ENCODE data around the gene PEMT.

Gene PEMT

DNA sequence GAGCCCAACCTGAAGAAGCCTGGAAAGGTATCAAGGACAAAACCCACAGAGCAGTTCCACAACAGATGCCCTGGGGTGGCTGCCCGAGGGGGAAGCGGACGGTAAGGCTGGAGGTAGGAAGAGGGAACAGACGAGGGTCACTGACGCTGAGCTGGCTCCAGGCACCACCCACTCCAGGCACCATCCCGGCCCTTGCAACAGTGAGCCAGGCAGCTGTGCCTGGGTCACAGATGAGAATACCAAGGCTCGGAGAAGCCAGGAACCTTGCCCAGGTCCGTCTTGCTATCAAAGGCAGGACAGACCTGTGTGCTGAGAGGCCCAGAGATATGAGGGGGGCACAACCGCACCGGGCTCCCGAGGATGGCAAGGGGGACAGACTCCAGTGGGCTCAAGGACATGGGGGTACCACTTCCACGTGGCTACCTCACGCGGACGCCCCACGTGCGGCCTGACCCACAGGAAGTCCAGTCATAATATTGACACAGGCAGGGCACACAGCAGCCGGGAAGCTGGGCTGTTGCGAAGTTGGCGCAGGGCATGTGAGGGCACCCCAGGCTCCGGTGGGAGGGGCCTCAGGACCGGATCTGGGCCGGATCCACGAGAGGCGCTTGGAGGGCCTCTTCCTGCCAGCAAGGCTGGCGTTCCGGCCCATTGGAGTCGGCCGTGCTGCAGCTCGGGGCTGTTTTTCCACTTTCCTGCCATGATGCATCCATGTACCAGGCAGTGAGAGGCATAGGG, 29.9 kb downstream of the PEMT start:
- ATAC-seq (replicated peaks) (no peak), DNase-seq (no peak)
- H3K9me3 Mint-ChIP-seq: no peaks in the 10 kb centered on the region
- no peaks in the 10 kb centered on the region for H3K36me3 Mint-ChIP-seq (ENCODE audit: insufficient read depth)
- H3K4me3 Mint-ChIP-seq: no peak overlapping the region
- H3K27me3 Mint-ChIP-seq: no peaks in the 10 kb centered on the region
- no peak overlapping the region for H3K27ac Mint-ChIP-seq
- peaks cover 0 to 9% of the 10 kb centered on the region in 2 donors for H3K4me1 Mint-ChIP-seq (ENCODE audit: low read depth in 2 of 2)

DNA sequence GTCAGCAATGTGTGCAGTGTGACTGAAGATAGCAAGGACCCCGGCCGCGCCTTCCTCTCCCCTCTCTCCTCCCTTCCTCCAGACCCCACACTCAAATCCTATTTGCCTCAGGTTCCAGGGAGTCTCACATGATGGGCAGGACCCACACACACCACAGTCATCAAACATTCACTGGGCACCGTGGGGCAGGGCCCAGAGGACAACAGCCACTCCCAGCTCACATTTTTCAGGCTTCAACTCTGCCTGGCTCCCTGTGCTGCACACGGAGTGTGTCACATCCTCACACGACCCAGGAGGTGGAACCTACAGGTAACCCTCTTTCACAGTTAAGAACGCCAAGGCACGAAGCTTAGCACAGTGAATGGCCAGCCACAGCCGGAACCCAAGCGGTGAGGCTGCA, 30.5 kb downstream of the PEMT start:
- Mint-ChIP-seq H3K4me3 (no peak overlapping the region), H3K36me3 (ENCODE audit: insufficient read depth) (no peaks in the 10 kb centered on the region), H3K27me3 (no peaks in the 10 kb centered on the region), H3K9me3 (no peaks in the 10 kb centered on the region), H3K27ac (peak overlapping the region in 1 of 2 donors; percentile 44), H3K4me1 (ENCODE audit: low read depth in 2 of 2) (peaks cover 0 to 4% of the 10 kb centered on the region in 2 donors)
- DNase-seq: no peak
- no peak for ATAC-seq (replicated peaks)

DNA sequence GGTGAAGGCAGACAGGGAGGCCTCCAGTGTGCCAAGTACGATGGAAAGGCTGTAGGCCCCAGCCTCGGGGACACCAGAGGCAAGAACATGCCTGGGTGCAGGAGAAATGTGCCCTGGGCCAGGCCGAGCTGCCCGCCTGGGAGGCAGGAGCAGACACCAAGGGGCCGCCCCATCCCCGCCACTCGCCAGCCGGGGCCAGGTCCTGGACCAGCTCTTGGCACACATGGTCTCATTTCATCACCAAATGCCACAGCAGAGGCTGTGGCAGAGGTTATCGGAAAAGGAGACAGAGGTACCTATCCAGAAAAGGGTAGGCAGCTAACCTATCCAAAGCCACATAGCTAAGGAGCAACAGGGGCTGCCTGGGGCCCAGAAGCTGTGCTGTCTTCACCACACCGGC, 31.3 kb downstream of the PEMT start:
- H3K9me3 Mint-ChIP-seq: no peaks in the 10 kb centered on the region
- ATAC-seq (replicated peaks): no peak

DNA sequence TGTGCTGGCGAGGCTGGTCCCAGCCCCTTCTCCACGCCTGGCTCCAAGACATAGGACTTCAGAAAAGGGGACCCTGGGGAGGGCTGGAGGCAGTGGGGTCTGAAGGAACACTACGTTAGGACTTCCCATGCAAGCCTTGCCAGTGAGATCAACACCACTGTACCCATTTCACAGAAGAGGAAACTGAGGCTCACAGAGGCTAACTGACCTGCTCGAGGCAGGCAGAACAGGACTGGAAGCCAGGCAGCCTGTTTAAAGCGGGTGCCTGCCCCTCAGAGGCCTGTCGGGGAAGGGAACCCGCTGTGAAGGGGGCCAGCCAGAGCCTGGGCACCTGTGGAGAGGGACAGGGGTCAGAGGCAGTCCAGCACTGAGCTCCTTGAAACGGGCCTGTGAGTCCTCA, 32.3 kb downstream of the PEMT start:
- Mint-ChIP-seq H3K27ac (no peak overlapping the region), H3K36me3 (ENCODE audit: insufficient read depth) (no peaks in the 10 kb centered on the region), H3K9me3 (no peaks in the 10 kb centered on the region), H3K4me3 (no peak overlapping the region), H3K27me3 (no peaks in the 10 kb centered on the region), H3K4me1 (ENCODE audit: low read depth in 2 of 2) (peaks cover 0 to 6% of the 10 kb centered on the region in 2 donors)
- DNase-seq (no peak), ATAC-seq (replicated peaks) (no peak)

More for the DNA sequence above, 31.3 kb downstream of the PEMT start:
- no peak overlapping the region for H3K27ac Mint-ChIP-seq
- H3K27me3 Mint-ChIP-seq: no peaks in the 10 kb centered on the region
- H3K36me3 Mint-ChIP-seq (ENCODE audit: insufficient read depth): no peaks in the 10 kb centered on the region
- H3K4me3 Mint-ChIP-seq: no peak overlapping the region
- no peak for DNase-seq
- H3K4me1 Mint-ChIP-seq (ENCODE audit: low read depth in 2 of 2): peaks cover 0 to 4% of the 10 kb centered on the region in 2 donors

DNA sequence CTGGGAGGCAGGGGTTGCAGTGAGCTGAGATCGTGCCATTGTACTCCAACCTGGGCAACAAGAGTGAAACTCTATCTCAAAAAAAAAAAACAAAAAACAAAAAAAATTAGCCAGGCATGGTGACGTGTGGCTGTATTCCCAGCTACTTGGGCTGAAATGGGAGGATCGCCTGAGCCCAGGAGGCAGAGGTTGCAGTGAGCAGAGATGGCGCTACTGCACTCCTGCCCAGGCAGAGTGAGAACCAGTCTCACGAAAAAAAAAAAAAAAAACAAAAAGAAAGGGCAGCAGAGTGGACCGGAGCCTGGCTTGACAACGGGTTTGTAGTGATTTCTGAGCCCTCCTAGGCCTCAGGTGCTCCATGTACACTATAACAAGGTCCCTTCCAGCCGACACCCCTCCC, 33.1 kb downstream of the PEMT start:
- Mint-ChIP-seq H3K4me3 (no peak overlapping the region), H3K27ac (no peak overlapping the region), H3K4me1 (ENCODE audit: low read depth in 2 of 2) (peaks cover 0 to 6% of the 10 kb centered on the region in 2 donors), H3K36me3 (ENCODE audit: insufficient read depth) (no peaks in the 10 kb centered on the region), H3K27me3 (no peaks in the 10 kb centered on the region), H3K9me3 (no peaks in the 10 kb centered on the region)
- ATAC-seq (replicated peaks) (no peak), DNase-seq (no peak)

DNA sequence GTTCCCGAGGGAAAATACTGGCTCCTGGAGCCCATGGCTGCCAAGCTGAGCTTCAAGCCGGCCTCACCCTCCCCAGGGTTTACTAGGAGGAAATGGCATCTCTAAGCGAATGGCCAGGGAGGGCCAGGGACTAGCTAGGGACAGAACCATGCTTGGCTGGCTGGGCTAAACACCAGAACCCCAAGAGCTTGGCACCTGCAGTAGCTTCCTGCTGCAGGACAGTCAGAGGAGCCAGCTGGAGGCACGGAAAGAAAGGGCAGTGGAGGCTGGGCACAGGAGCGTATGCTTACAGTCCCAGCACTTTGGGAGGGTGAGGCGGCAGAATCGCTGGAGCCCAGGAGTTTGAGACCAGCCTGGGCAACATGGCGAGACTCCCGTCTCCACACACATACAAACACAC, 33.7 kb downstream of the PEMT start:
- H3K27me3 Mint-ChIP-seq: no peaks in the 10 kb centered on the region
- H3K4me3 Mint-ChIP-seq: no peak overlapping the region
- no peak for ATAC-seq (replicated peaks)

DNA sequence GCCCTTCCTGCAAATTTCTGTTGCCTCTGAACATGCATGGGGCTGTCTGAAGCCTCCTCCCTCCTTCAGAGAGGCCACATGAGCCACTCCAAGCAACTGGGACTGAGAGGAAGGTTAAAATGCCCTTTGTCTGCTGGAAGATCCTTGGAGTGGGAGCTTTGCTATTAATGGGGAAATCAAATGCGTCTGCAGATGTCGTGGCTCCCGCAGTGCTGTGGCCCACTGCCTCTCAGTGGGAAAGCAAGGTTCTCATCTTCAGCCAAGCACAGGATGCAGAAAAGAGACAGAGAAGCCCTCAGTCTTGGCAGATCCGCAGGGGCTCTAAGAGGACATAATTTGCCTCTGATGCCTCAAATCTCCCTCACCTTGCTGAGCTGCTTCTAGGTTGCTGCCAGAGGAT, 34.8 kb downstream of the PEMT start:
- Mint-ChIP-seq H3K4me1 (ENCODE audit: low read depth in 2 of 2) (peaks cover 0 to 6% of the 10 kb centered on the region in 2 donors), H3K36me3 (ENCODE audit: insufficient read depth) (no peaks in the 10 kb centered on the region), H3K4me3 (no peak overlapping the region), H3K27ac (peak overlapping the region in 1 of 2 donors; percentile 39), H3K9me3 (no peaks in the 10 kb centered on the region), H3K27me3 (no peaks in the 10 kb centered on the region)
- DNase-seq (no peak), ATAC-seq (replicated peaks) (no peak)

More for the DNA sequence above, 33.7 kb downstream of the PEMT start:
- Mint-ChIP-seq H3K27ac (peak overlapping the region in 1 of 2 donors; percentile 39), H3K4me1 (ENCODE audit: low read depth in 2 of 2) (peaks cover 0 to 6% of the 10 kb centered on the region in 2 donors), H3K9me3 (no peaks in the 10 kb centered on the region), H3K36me3 (ENCODE audit: insufficient read depth) (no peaks in the 10 kb centered on the region)
- DNase-seq: no peak

DNA sequence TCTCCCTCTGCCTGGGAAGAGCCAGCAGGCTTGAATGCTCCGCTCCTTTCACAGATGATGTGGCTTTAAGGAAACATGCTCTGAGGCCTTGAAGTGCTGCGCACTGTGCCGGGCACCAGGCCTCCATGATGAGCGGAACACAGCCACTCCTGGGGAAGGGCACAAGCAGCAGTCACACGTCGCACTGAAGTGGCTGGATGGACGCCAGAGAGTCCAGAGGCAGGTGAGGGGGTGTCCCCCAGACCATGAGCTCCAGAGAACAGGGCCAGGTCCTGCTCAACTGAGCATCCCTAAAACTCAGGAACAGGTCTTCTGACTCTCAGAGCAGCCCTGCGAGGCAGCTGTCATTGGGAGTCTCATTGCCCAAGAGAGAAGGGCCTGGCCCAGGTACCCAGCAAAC, 35.6 kb downstream of the PEMT start:
- no peak for ATAC-seq (replicated peaks)
- H3K4me3 Mint-ChIP-seq: no peak overlapping the region
- H3K9me3 Mint-ChIP-seq: no peaks in the 10 kb centered on the region
- H3K27ac Mint-ChIP-seq: no peak overlapping the region
- no peaks in the 10 kb centered on the region for H3K27me3 Mint-ChIP-seq
- H3K36me3 Mint-ChIP-seq (ENCODE audit: insufficient read depth): no peaks in the 10 kb centered on the region
- peaks cover 0 to 6% of the 10 kb centered on the region in 2 donors for H3K4me1 Mint-ChIP-seq (ENCODE audit: low read depth in 2 of 2)
- DNase-seq: no peak

DNA sequence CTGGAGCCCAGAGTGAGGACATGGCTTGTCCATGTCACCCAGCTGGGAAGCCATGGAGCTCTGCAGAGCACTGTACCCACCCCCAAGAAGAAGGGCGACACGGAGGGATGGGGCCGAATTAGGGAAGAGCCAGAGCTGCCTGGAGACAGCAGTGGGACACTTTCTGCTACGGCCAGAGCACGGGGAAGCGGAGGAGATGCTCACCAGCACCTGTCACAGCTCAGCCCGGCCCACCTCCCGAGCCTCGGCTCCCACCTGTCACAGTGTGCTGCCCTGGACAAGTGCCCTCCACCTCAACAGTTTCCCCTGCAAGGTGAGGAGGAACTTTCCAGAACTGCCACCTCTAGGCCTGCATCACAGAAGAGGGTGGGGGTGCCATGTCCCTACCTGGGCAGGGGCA, 36.4 kb downstream of the PEMT start:
- H3K36me3 Mint-ChIP-seq (ENCODE audit: insufficient read depth): no peaks in the 10 kb centered on the region
- ATAC-seq (replicated peaks): no peak

DNA sequence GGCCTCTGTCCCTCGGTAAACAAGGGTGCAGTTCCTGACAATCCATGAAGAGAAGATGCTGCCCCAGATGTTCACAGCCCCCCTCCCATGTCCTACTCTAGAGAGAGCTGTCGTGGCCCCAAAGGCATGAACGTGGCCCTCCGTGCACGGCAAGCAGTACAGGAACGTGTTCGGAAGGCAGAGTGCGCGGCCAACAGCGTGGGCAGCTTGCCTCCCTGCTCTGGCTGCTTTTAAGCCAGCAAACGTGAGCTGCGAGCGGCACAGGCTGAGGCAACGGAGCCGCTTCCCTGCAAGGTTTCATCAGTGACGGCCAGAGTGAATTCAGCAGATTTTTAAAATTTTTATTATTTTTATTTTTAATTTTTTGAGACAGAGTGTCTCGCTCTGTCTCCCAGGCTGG, 37.2 kb downstream of the PEMT start:
- no peaks in the 10 kb centered on the region for H3K27me3 Mint-ChIP-seq
- no peak for DNase-seq

More for the DNA sequence above, 36.4 kb downstream of the PEMT start:
- Mint-ChIP-seq H3K9me3 (no peaks in the 10 kb centered on the region), H3K27ac (no peak overlapping the region), H3K27me3 (no peaks in the 10 kb centered on the region), H3K4me1 (ENCODE audit: low read depth in 2 of 2) (peaks cover 0 to 6% of the 10 kb centered on the region in 2 donors), H3K4me3 (no peak overlapping the region)
- DNase-seq: no peak

DNA sequence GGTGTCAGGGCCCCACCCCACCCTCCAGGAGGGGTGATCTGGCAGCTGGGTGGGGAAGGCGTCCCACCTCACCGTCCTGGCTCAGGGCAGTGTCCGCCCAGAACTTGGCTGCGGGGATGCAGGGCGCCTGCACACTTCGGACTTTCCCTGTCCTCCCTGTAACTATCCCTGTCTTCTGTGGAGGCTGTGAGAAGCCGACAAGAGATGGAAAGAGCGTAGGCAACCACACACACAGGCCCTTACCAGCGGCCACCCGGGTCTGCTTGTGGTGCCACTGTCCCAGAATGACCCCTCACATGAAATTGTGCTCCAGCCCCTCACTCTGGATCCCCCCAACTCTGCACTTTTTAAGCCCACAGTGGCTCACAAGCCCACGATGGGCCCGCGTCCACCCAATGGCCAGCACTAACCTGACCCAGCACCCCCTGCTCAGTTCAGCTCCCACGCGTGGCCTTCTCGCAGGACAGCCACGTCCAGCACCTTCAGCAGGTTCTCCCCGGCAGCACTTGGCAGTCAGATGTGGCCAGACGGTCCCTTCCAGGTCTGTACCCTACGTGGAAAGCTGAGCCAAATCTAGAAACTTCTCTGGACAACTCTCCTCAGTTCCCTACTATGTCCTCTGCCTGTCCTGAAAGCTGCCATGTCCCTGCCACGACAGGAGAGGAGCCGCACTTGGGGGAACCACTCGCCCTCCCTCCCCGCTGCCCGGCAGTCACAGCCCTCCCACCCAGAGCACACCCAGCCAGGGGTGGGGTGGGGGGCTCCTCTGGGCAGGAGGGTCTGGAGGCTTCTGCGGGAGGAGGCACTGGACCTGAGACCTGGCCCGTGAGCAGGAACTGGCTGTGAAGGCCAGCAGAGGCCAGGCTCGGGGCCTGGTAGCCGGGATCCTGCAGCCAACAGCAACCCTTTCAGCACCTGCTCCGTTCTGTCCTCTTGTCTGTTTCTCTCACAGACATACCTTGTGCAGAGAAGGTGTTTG, 38.0 kb downstream of the PEMT start:
- H3K27ac Mint-ChIP-seq: no peak overlapping the region
- peaks cover 0 to 6% of the 10 kb centered on the region in 2 donors for H3K4me1 Mint-ChIP-seq (ENCODE audit: low read depth in 2 of 2)
- no peaks in the 10 kb centered on the region for H3K9me3 Mint-ChIP-seq
- H3K36me3 Mint-ChIP-seq (ENCODE audit: insufficient read depth): no peaks in the 10 kb centered on the region
- DNase-seq (no peak), ATAC-seq (replicated peaks) (no peak)
- H3K27me3 Mint-ChIP-seq: no peaks in the 10 kb centered on the region
- H3K4me3 Mint-ChIP-seq: no peak overlapping the region

More for the DNA sequence above, 37.2 kb downstream of the PEMT start:
- no peak overlapping the region for H3K4me3 Mint-ChIP-seq
- no peaks in the 10 kb centered on the region for H3K9me3 Mint-ChIP-seq
- H3K27ac Mint-ChIP-seq: peak overlapping the region in 1 of 2 donors; percentile 17
- no peak for ATAC-seq (replicated peaks)
- peaks cover 0 to 6% of the 10 kb centered on the region in 2 donors for H3K4me1 Mint-ChIP-seq (ENCODE audit: low read depth in 2 of 2)
- no peaks in the 10 kb centered on the region for H3K36me3 Mint-ChIP-seq (ENCODE audit: insufficient read depth)

DNA sequence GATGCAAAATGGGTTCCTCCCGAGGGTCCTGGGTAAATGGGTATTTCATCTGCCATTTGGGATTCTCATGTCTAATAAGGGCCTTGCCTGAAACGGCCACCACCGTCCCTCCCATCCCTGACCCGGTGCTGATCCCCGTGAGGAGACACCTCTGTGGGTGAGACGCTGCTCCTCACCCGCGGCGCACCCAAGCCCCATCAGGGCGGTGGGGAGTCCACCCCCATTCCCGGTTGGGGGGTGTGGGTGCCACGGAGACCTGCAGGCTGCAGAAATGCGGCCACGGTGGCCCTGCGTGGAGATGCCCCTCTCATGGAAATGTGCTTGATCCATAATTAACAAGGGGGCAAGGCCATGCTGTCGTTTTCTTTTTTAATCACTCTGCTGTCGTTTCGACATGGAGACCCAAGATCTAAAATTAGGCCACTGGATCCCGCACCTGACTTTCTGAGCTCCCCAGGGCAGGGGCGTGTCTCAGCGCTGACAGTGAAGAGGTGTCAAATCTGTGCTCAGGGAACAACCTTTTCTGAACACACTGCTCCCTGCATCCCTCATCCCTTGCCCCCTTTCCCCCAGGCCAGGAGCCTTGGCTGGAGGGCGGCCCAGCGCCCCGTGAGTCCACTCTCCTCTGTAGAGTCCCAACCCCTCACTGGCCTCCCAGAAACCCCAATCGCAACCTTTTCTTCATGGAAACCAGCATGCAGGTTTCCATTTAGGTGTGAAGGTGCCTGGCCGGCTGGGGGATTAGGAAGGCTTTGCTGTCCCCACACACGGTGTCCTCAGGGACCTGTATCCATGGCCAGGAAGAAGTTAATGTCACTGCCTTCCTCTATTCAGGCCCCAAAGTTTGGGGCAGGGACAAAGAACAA, 38.9 kb downstream of the PEMT start:
- no peak overlapping the region for H3K27ac Mint-ChIP-seq
- H3K27me3 Mint-ChIP-seq: no peaks in the 10 kb centered on the region
- H3K4me1 Mint-ChIP-seq (ENCODE audit: low read depth in 2 of 2): peaks cover 0 to 6% of the 10 kb centered on the region in 2 donors
- no peak for ATAC-seq (replicated peaks)
- DNase-seq: no peak
- no peaks in the 10 kb centered on the region for H3K9me3 Mint-ChIP-seq
- H3K4me3 Mint-ChIP-seq: no peak overlapping the region
- no peaks in the 10 kb centered on the region for H3K36me3 Mint-ChIP-seq (ENCODE audit: insufficient read depth)

DNA sequence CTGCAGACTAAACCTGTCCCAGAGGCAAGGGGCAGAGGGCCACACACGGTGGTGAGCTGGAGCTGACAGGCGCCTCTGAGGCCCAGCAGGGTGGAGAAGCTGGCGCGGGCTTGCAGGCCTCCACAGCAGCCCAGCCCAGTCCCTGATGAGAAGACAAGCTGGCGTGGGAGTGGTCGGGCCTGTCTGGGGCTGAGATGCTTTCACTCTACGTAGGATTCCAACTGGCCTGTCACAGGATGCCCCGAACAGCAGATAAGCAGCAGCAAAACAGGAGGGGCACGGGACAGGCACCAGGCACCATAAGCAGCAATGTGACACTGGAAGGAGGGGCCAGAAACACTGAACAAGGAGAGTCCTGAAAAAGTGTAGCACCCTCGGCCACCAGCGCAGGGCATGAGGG, 40.1 kb downstream of the PEMT start:
- DNase-seq (no peak), ATAC-seq (replicated peaks) (no peak)
- Mint-ChIP-seq H3K4me3 (no peak overlapping the region), H3K9me3 (no peaks in the 10 kb centered on the region), H3K27ac (no peak overlapping the region), H3K4me1 (ENCODE audit: low read depth in 2 of 2) (peaks cover 0 to 4% of the 10 kb centered on the region in 2 donors), H3K27me3 (no peaks in the 10 kb centered on the region), H3K36me3 (ENCODE audit: insufficient read depth) (no peaks in the 10 kb centered on the region)

Data from effector memory CD8-positive, alpha-beta T cell (primary cell).